Ishikawa (cell line): ENCODE results near the gene CHAC1.

Experiments
- CEBPB ChIP-seq: IDR thresholded peaks from 2 replicates; pipeline ENCODE4 v1.6.1; 2012
- CREB1 ChIP-seq: IDR thresholded peaks from 2 replicates; pipeline ENCODE4 v1.6.1; 2012; ENCODE audit warnings: low read depth
- EGR1 ChIP-seq: IDR thresholded peaks from 2 replicates; pipeline ENCODE4 v1.6.1; 2012
- EP300 ChIP-seq: IDR thresholded peaks from 2 replicates; pipeline ENCODE4 v1.6.1; 2012; ENCODE audit warnings: borderline replicate concordance
- FOXM1 ChIP-seq: IDR thresholded peaks from 2 replicates; pipeline ENCODE4 v1.6.1; 2012; ENCODE audit warnings: low read depth, borderline replicate concordance
- MAX ChIP-seq: IDR thresholded peaks from 2 replicates; pipeline ENCODE4 v1.6.1; 2012
- NFIC ChIP-seq: IDR thresholded peaks from 2 replicates; pipeline ENCODE4 v1.6.1; 2012
- RAD21 ChIP-seq: IDR thresholded peaks from 2 replicates; pipeline ENCODE4 v1.6.1; 2012; ENCODE audit warnings: low read depth
- REST ChIP-seq: IDR thresholded peaks from 2 replicates; pipeline ENCODE4 v1.6.1; 2012; ENCODE audit warnings: low read depth, mild to moderate bottlenecking
- TAF1 ChIP-seq: IDR thresholded peaks from 2 replicates; pipeline ENCODE4 v1.6.1; 2012; ENCODE audit warnings: low read depth, mild to moderate bottlenecking
- TCF12 ChIP-seq: IDR thresholded peaks from 2 replicates; pipeline ENCODE4 v1.6.1; 2012; ENCODE audit warnings: low read depth
- TEAD4 ChIP-seq: IDR thresholded peaks from 2 replicates; pipeline ENCODE4 v1.6.1; 2012
- USF1 ChIP-seq: IDR thresholded peaks from 2 replicates; pipeline ENCODE4 v1.6.1; 2012
- YY1 ChIP-seq: IDR thresholded peaks from 2 replicates; pipeline ENCODE4 v1.6.1; 2012; ENCODE audit warnings: low read depth
- ZBTB7A ChIP-seq: IDR thresholded peaks from 2 replicates; pipeline ENCODE4 v1.6.1; 2012; ENCODE audit warnings: low read depth

Gene CHAC1

GRCh38 chr15:40957041-40957555 is 3.8 kb downstream of the CHAC1 start:
- TF ChIP-seq TCF12 (no peak), RAD21 (no peak), EGR1 (no peak), USF1 (no peak), ZBTB7A (no peak; the same call in 1 of the 2 replicates), TAF1 (no peak), NFIC (no peak), TEAD4 (no peak), FOXM1 (no peak), REST (no peak), CEBPB (no peak)

GRCh38 chr15:40957581-40958051 is 4.3 kb downstream of the CHAC1 start:
- TF ChIP-seq TEAD4 (peak; percentile 65), REST (no peak), ZBTB7A (no peak; the same call in 1 of the 2 replicates), YY1 (no peak), USF1 (peak; percentile 58), CEBPB (peak; percentile 9; the same call in 1 of the 2 replicates), TAF1 (0 out of 2 replicates have a peak, but pooled peaks have one; percentile 6), EGR1 (no peak), EP300 (peak; percentile 91), NFIC (peak; percentile 98), MAX (peak; percentile 79), RAD21 (no peak), FOXM1 (peak; percentile 66; the same call in 1 of the 2 replicates), TCF12 (peak; percentile 97), CREB1 (no peak)

GRCh38 chr15:40958146-40958545 is 4.9 kb downstream of the CHAC1 start:
- peak; percentile 12; the same call in 1 of the 2 replicates for TF ChIP-seq TEAD4
- TF ChIP-seq MAX: no peak

GRCh38 chr15:40958723-40959122 is 5.5 kb downstream of the CHAC1 start:
- TF ChIP-seq EGR1 (no peak), NFIC (no peak), TAF1 (no peak), TCF12 (no peak), REST (no peak), CREB1 (no peak), ZBTB7A (no peak)

GRCh38 chr15:40959331-40960141 is 6.3 kb downstream of the CHAC1 start:
- TF ChIP-seq TAF1 (no peak), RAD21 (no peak), EGR1 (peak; percentile 28; the same call in 1 of the 2 replicates), USF1 (no peak), MAX (no peak), CEBPB (no peak)
